Measurements from ENCODE around the gene PPM1M.

The PPM1M gene, protein sequence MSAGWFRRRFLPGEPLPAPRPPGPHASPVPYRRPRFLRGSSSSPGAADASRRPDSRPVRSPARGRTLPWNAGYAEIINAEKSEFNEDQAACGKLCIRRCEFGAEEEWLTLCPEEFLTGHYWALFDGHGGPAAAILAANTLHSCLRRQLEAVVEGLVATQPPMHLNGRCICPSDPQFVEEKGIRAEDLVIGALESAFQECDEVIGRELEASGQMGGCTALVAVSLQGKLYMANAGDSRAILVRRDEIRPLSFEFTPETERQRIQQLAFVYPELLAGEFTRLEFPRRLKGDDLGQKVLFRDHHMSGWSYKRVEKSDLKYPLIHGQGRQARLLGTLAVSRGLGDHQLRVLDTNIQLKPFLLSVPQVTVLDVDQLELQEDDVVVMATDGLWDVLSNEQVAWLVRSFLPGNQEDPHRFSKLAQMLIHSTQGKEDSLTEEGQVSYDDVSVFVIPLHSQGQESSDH

GRCh38 chr3:52245322-52246263 lies at the start of gene PPM1M:
Gene PPM1M (plus strand): TSS chr3:52245759. CDS start chr3:52245825, 66 bp downstream.
- DNase-seq (ENCODE audit: low read depth in 1 of 2, low spot score in 1 of 2): peak; percentile 42 to 47

GRCh38 chr3:52195823-52196331 lies 49.7 kb upstream of the PPM1M start:
- DNase-seq (ENCODE audit: low read depth in 1 of 2, low spot score in 1 of 2): no peak

- no peak for DNase-seq (ENCODE audit: low read depth in 1 of 2, low spot score in 1 of 2)
These were observed 48.6 kb upstream of the PPM1M start for GRCh38 chr3:52196977-52197376.

DNA sequence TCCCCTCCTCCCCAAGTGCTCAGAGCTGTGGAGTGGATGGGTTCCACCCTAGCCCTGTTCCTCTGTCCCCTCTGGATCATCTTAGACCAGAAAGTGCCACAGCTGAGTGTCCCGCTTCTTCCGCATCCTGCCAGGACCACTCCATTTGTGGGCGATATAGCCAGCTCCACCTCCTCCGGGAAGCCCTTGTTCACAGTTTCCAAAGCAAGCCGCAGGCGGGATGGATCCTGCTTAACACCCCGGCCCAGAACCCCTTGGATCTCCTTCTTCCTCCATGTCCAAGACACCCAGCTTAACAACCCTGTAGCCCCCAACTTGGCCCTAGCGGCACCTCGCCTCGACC lies 48.1 kb upstream of the PPM1M start:
- DNase-seq (ENCODE audit: low read depth in 1 of 2, low spot score in 1 of 2): no peak

DNA sequence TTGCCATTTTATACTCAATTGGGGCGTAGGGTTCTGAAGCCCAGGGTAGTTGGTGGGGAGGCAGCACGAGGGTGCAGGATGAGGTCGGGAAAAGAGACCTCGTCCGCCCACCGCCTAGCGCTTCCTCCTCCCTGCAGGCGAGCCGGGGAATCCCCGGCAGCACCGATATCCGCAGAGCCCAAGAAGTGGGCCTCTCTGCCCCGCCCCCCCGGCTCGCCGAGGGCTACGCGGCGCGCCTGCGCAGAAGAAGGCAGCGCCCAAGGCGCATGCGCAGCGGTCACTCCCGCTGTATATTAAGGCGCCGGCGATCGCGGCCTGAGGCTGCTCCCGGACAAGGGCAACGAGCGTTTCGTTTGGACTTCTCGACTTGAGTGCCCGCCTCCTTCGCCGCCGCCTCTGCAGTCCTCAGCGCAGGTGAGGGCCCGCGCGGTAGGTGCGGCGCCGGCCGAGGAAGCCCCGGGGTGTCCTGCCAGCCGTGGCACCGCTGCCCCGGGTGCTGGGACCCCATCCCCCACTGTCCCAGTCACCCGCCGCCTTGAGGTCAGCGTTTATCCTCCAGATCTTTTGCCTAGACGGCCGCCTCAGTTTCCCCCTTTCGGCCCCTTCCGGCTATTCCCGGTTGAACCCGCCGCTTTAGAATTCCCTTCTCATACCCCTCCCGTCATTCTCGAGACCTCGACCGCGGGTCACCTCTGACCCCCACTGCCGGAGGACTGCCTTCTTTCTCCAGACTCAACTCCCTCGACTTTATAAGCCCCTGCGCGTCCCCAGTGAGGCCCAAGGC lies 47.5 kb upstream of the PPM1M start, which contains the start of gene ALAS1:
Gene ALAS1, plus strand, starts transcription at position 319 of the 784 bp plus-strand sequence. CDS start 1,082 bp downstream, outside the sequence.
- peak; percentile 91 to 95 for DNase-seq (ENCODE audit: low read depth in 1 of 2, low spot score in 1 of 2)

GRCh38 chr3:52198643-52199608 lies 46.6 kb upstream of the PPM1M start:
- no peak for DNase-seq (ENCODE audit: low read depth in 1 of 2, low spot score in 1 of 2)

DNA sequence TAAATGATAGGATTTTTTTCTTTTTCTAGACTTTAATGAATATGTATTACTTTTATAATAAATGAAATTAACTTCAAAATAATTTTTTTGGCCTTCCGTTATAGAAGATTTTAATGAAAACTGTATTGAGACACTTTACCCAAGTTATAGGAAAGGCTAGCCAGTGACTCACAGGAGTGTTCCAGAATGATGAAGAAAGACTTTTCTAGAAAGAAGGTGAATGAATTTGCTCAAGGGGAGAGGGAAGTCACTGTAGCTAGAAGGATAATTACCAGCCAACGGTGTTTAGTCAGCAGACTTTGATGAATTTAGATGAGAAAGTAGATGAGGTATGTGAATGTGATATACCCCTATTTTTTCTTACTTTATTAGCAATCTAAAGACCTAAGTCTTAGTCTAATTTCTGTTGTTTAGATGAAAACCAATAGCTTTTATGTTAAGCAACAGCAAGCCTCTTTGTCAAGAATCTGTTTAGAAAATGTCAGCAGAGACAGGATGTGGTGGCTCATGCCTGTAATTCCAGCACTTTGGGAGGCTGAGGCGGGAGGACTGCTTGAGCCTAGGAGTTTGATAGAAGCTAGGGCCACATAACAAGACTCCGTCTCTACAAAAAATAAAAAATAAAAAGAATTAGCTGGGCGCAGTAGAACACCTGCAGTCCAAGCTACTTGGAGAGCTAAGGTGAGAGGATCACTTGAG lies 44.4 kb upstream of the PPM1M start:
- no peak for DNase-seq (ENCODE audit: low read depth in 1 of 2, low spot score in 1 of 2)

- no peak for DNase-seq (ENCODE audit: low read depth in 1 of 2, low spot score in 1 of 2)
These were observed 43.0 kb upstream of the PPM1M start for GRCh38 chr3:52202384-52203077.

DNA sequence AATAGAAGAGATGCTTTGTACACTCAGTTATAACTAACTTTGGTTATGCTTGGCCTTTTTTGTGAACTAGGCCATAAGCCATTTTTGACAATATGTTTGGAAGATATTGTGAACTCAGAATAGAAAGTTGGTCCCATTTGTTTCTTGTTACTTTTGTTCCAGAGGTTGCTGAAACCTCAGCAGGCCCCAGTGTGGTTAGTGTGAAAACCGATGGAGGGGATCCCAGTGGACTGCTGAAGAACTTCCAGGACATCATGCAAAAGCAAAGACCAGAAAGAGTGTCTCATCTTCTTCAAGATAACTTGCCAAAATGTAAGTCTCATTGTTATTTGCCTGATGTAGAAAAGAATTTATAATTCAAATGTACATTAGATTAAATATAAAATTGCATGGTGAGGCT lies 41.9 kb upstream of the PPM1M start:
- no peak for DNase-seq (ENCODE audit: low read depth in 1 of 2, low spot score in 1 of 2)

DNA sequence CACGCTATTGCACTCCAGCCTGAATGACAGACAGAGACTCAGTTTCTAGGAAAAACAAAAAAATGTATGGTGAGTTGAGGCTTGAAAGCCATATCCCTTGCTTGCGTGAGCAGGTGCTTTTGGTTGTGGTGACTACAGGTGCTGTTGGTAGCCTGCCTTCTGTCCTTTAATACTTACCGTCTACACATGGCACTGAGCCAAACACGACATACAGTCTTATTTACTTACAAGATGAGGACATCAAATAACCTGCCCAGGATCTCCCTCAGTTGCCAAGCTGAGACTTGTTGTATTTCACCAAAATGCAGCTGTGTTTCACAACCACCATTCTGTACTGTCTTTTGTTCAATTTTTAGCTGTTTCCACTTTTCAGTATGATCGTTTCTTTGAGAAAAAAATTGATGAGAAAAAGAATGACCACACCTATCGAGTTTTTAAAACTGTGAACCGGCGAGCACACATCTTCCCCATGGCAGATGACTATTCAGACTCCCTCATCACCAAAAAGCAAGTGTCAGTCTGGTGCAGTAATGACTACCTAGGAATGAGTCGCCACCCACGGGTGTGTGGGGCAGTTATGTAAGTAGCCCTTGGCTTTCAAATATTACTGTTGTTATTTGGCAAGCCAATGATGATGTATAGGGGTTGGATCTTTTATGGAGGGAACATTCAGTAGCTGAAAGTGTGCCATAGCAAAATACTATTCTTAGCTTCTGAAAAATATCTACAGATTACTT lies 41.1 kb upstream of the PPM1M start:
- no peak for DNase-seq (ENCODE audit: low read depth in 1 of 2, low spot score in 1 of 2)

- DNase-seq (ENCODE audit: low read depth in 1 of 2, low spot score in 1 of 2): no peak
These were observed 39.7 kb upstream of the PPM1M start for GRCh38 chr3:52205727-52206372.

GRCh38 chr3:52208556-52208955 lies 37.0 kb upstream of the PPM1M start:
- no peak for DNase-seq (ENCODE audit: low read depth in 1 of 2, low spot score in 1 of 2)

- DNase-seq (ENCODE audit: low read depth in 1 of 2, low spot score in 1 of 2): no peak
These were observed 35.5 kb upstream of the PPM1M start for GRCh38 chr3:52210037-52210436.

DNA sequence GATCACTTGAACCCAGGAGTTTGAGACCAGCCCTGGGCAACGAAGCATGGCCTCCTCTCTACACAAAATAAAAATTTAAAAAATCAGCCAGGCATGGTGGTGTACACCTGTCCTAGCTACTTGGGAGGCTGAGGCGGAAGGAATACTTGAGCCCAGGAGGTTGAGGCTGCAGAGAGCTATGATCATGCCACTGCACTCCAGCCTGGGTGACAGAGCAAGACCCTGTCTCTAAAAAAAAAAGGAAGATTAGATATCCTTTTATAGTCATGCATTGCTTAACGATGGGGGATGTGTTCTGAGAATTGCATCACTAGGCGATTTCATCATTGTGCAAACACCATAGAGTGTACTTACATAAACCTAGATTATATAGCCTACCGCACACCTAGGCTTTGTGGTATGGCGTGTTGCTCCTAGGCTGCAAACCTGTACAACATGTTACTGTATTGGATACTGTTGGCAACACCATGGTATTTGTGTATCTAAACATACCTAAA lies 35.0 kb upstream of the PPM1M start:
- no peak for DNase-seq (ENCODE audit: low read depth in 1 of 2, low spot score in 1 of 2)

GRCh38 chr3:52211268-52211891 lies 34.2 kb upstream of the PPM1M start:
- no peak for DNase-seq (ENCODE audit: low read depth in 1 of 2, low spot score in 1 of 2)

- DNase-seq (ENCODE audit: low read depth in 1 of 2, low spot score in 1 of 2): no peak
These were observed 32.6 kb upstream of the PPM1M start for GRCh38 chr3:52213005-52213404.

GRCh38 chr3:52213901-52214300 lies 31.7 kb upstream of the PPM1M start:
- no peak for DNase-seq (ENCODE audit: low read depth in 1 of 2, low spot score in 1 of 2)

Measured in stimulated activated CD4-positive, alpha-beta T cell treated with anti-CD3 and anti-CD28 coated beads, Interleukin-15, amount 100 ng/mL, for 1 hour (primary cell).